HepG2 (cell line): ENCODE results near the gene IZUMO2. TPM values are rescaled to one million over a fixed set of nuclear protein-coding genes. Genes with fewer than 3 reads are reported as not detected.
A peak's percentile ranks its signal among the peaks of the same experiment; 100 is the strongest.

ENCODE experiments used
- CENPT ChIP-seq: sonication (generic); formaldehyde crosslinking; IDR thresholded peaks from 2 replicates; pipeline ENCODE4 v1.8.0; 2022; ENCODE audit warnings: low read depth, mild to moderate bottlenecking, moderate library complexity, missing genetic modification reagents
- E2F5 ChIP-seq: sonication (generic); formaldehyde crosslinking; conservative IDR thresholded peaks from 2 replicates; pipeline ENCODE4 v1.4.0; 2020; ENCODE audit warnings: missing genetic modification reagents
- EZH2 ChIP-seq: conservative IDR thresholded peaks from 2 replicates; pipeline ENCODE4 v1.6.1; 2012; ENCODE audit warnings: mild to moderate bottlenecking, low read depth, low read length, moderate library complexity
- GMEB2 ChIP-seq: IDR thresholded peaks from 2 replicates; pipeline ENCODE4 v1.6.1; 2016; ENCODE audit warnings: missing biosample characterization, missing genetic modification reagents, low read depth
- HOXD1 ChIP-seq: sonication (generic); formaldehyde crosslinking; IDR thresholded peaks from 2 replicates; pipeline ENCODE4 v1.5.0; 2020; ENCODE audit warnings: missing genetic modification reagents
- KIAA2018 ChIP-seq: sonication (generic); formaldehyde crosslinking; IDR thresholded peaks from 2 replicates; pipeline ENCODE4 v1.5.0; 2020; ENCODE audit warnings: mild to moderate bottlenecking, missing genetic modification reagents, borderline replicate concordance
- KMT2A ChIP-seq: sonication (generic); formaldehyde crosslinking; IDR thresholded peaks from 2 replicates; pipeline ENCODE4 v1.4.0; 2020; ENCODE audit warnings: missing genetic modification reagents
- TFE3 ChIP-seq: IDR thresholded peaks from 2 replicates; pipeline ENCODE4 v1.6.1; 2016
- XBP1 ChIP-seq: sonication (generic); formaldehyde crosslinking; IDR thresholded peaks from 2 replicates; pipeline ENCODE4 v1.5.0; 2020; ENCODE audit warnings: missing genetic modification reagents
- ZFP36L2 ChIP-seq: sonication (generic); formaldehyde crosslinking; IDR thresholded peaks from 2 replicates; pipeline ENCODE4 v1.4.0; 2020; ENCODE audit warnings: missing genetic modification reagents
- ZNF12 ChIP-seq: sonication (generic); formaldehyde crosslinking; IDR thresholded peaks from 2 replicates; pipeline ENCODE4 v1.5.0; 2020; ENCODE audit warnings: missing genetic modification reagents
- ZNF670 ChIP-seq: sonication (generic); formaldehyde crosslinking; IDR thresholded peaks from 2 replicates; pipeline ENCODE4 v1.8.0; 2022; ENCODE audit warnings: mild to moderate bottlenecking, missing genetic modification reagents, borderline replicate concordance
- ZNF770 ChIP-seq: sonication (generic); formaldehyde crosslinking; IDR thresholded peaks from 2 replicates; pipeline ENCODE4 v1.5.0; 2020; ENCODE audit warnings: mild to moderate bottlenecking, missing genetic modification reagents
- polyA plus RNA-seq, 8 experiments: library from polyadenylated mRNA; depleted of rRNA in 3 of 8; stranded (reverse) in 7 of 8; unstranded in 1 of 8; fragments of >200 nt; fragmentation: Illumina TruSeq in 4 of 8; extraction: Trizol in 4 of 8; gene quantifications; 2 replicates each; pipeline versions ENCODE4 v1.2.1 to v1.2.3, GENCODE V29; 2011 to 2016; ENCODE audit warnings: low read depth in 4 of 8, missing spikeins in 1 of 8, mixed read lengths in 1 of 8; ENCODE audit not compliant: insufficient read depth in 1 of 8
- total RNA-seq, 5 experiments: library from RNA; depleted of rRNA; stranded (reverse); fragments of >200 nt; fragmentation: Illumina TruSeq; extraction: Trizol; gene quantifications; 2 replicates each; pipeline ENCODE4 v1.2.3, GENCODE V29; 2016; ENCODE audit warnings: low read depth in 1 of 5

Gene IZUMO2
- total and polyA plus RNA-seq, 2 of the 13 experiments (the other 11 are each of a cell fraction or from before 2014, with no cell fraction given), result not detected

GRCh38 chr19:50204811-50205675 lies 42.0 kb upstream of the IZUMO2 start (continued):
- TF ChIP-seq TFE3 (CRISPR knock-in tag) (0 out of 2 replicates have a peak, but pooled peaks have one; percentile 15), HOXD1 (CRISPR knock-in tag) (no peak), ZNF12 (CRISPR knock-in tag) (no peak), ZNF670 (CRISPR knock-in tag) (no peak), GMEB2 (CRISPR knock-in tag) (no peak), XBP1 (CRISPR knock-in tag) (no peak), E2F5 (CRISPR knock-in tag) (no peak), ZNF770 (CRISPR knock-in tag) (peak; percentile 84; the same call in 1 of the 2 replicates), EZH2 (no peak), KIAA2018 (CRISPR knock-in tag) (no peak), CENPT (CRISPR knock-in tag) (no peak), ZFP36L2 (CRISPR knock-in tag) (no peak), KMT2A (CRISPR knock-in tag) (no peak)
